Mesenchymal stem cell (in vitro differentiated cells and primary cell): ENCODE measurements around the gene NOB1.

Experiments used
- DNase-seq: peaks from one replicate; pipeline ENCODE4 v3.0.0-alpha.2; 2013
- H2AFZ ChIP-seq: one replicate; pipeline ENCODE4 v1.6.1; 2013; ENCODE audit warnings: low read depth, mild to moderate bottlenecking, control low read depth, inconsistent platforms, low read length, moderate library complexity
- H2AK5ac ChIP-seq: 2 replicates; pipeline ENCODE4 v1.6.1; 2013; ENCODE audit warnings: low read length, moderate library complexity, mild to moderate bottlenecking, inconsistent platforms; ENCODE audit not compliant: severe bottlenecking
- H2BK120ac ChIP-seq: one replicate; pipeline ENCODE4 v1.6.1; 2013; ENCODE audit warnings: low read depth, mild to moderate bottlenecking, inconsistent platforms, low read length, moderate library complexity
- H2BK12ac ChIP-seq, 2 experiments: one replicate each; pipeline ENCODE4 v1.6.1; 2013; ENCODE audit warnings: inconsistent platforms in 2 of 2, low read length in 2 of 2, mild to moderate bottlenecking in 2 of 2, moderate library complexity in 2 of 2, control low read depth in 1 of 2
- H2BK15ac ChIP-seq: one replicate; pipeline ENCODE4 v1.6.1; 2013; ENCODE audit warnings: mild to moderate bottlenecking, low read depth, inconsistent platforms; ENCODE audit not compliant: poor library complexity, severe bottlenecking
- H2BK5ac ChIP-seq: 2 replicates; pipeline ENCODE4 v1.6.1; 2013; ENCODE audit warnings: low read depth, mild to moderate bottlenecking, low read length, control low read depth, inconsistent platforms; ENCODE audit not compliant: poor library complexity, severe bottlenecking
- H3K14ac ChIP-seq, 2 experiments: one replicate each; pipeline ENCODE4 v1.6.1; 2013; ENCODE audit warnings: inconsistent platforms in 2 of 2, low read length in 2 of 2, control low read depth in 1 of 2, mild to moderate bottlenecking in 1 of 2, moderate library complexity in 1 of 2
- H3K18ac ChIP-seq, 2 experiments: one replicate each; pipeline ENCODE4 v1.6.1; 2013; ENCODE audit warnings: inconsistent platforms in 2 of 2, low read length in 2 of 2, control low read depth in 1 of 2, low read depth in 1 of 2, mild to moderate bottlenecking in 1 of 2
- H3K23ac ChIP-seq, 2 experiments: one replicate each; pipeline ENCODE4 v1.6.1; 2013; ENCODE audit warnings: inconsistent platforms in 2 of 2, low read length in 2 of 2, mild to moderate bottlenecking in 2 of 2, moderate library complexity in 2 of 2, control low read depth in 1 of 2
- H3K27ac ChIP-seq: 2 replicates; pipeline ENCODE4 v1.5.1; 2013; ENCODE audit warnings: mild to moderate bottlenecking, moderate library complexity, low read length, control low read depth, inconsistent platforms; ENCODE audit not compliant: poor library complexity, severe bottlenecking
- H3K27me3 ChIP-seq, 2 experiments: 2 replicates each; pipeline versions ENCODE4 v1.6.1 to v1.7.0; 2013; ENCODE audit warnings: low read length in 2 of 2, mild to moderate bottlenecking in 2 of 2, moderate library complexity in 2 of 2, control low read depth in 1 of 2, inconsistent platforms in 1 of 2; ENCODE audit not compliant: control insufficient read depth in 1 of 2, insufficient read depth in 1 of 2
- H3K36me3 ChIP-seq, 2 experiments: 2 replicates each; pipeline versions ENCODE4 v1.6.1 to v1.7.0; 2013; ENCODE audit warnings: low read length in 2 of 2, control low read depth in 1 of 2, inconsistent platforms in 1 of 2, low read depth in 1 of 2, mild to moderate bottlenecking in 1 of 2; ENCODE audit not compliant: insufficient read depth in 2 of 2, control insufficient read depth in 1 of 2
- H3K4ac ChIP-seq, 2 experiments: one replicate each; pipeline ENCODE4 v1.6.1; 2013; ENCODE audit warnings: inconsistent platforms in 2 of 2, low read length in 2 of 2, mild to moderate bottlenecking in 2 of 2, moderate library complexity in 2 of 2, control low read depth in 1 of 2, low read depth in 1 of 2
- H3K4me1 ChIP-seq: 2 replicates; pipeline ENCODE4 v1.6.1; 2013; ENCODE audit warnings: low read depth, low read length, control low read depth; ENCODE audit not compliant: control insufficient read depth, insufficient read depth
- H3K4me2 ChIP-seq: 2 replicates; pipeline ENCODE4 v1.6.1; 2013; ENCODE audit warnings: low read length, mild to moderate bottlenecking, inconsistent platforms; ENCODE audit not compliant: poor library complexity, severe bottlenecking
- H3K4me3 ChIP-seq, 2 experiments: 2 replicates each; pipeline versions ENCODE4 v1.5.1 to v1.7.0; 2013; ENCODE audit warnings: low read length in 2 of 2, mild to moderate bottlenecking in 2 of 2, control low read depth in 1 of 2, low read depth in 1 of 2; ENCODE audit not compliant: insufficient read depth in 1 of 2
- H3K79me1 ChIP-seq: replicated peaks from 2 replicates; pipeline ENCODE4 v1.6.1; 2013; ENCODE audit warnings: mild to moderate bottlenecking, control low read depth, low read length, inconsistent platforms; ENCODE audit not compliant: poor library complexity, severe bottlenecking
- H3K9ac ChIP-seq: 2 replicates; pipeline ENCODE4 v1.7.0; 2013; ENCODE audit warnings: mild to moderate bottlenecking, low read length, moderate library complexity
- H3K9me3 ChIP-seq: 2 replicates; pipeline ENCODE4 v1.7.0; 2013; ENCODE audit warnings: mild to moderate bottlenecking, low read length; ENCODE audit not compliant: control insufficient read depth
- H4K8ac ChIP-seq: one replicate; pipeline ENCODE4 v1.6.1; 2013; ENCODE audit warnings: inconsistent platforms, mild to moderate bottlenecking, low read length, moderate library complexity
- H4K91ac ChIP-seq: one replicate; pipeline ENCODE4 v1.6.1; 2013; ENCODE audit warnings: mild to moderate bottlenecking, low read length, inconsistent platforms
- WGBS: methylation state at CpG from one replicate; pipeline ENCODE4 v1.1.7; 2013; ENCODE audit warnings: mixed read lengths; 5-methylcytosine and 5-hydroxymethylcytosine counted together

NOB1 gene

GRCh38 chr16:69748694-69749345 lies 5.9 kb downstream of the NOB1 start:
- H3K27me3 ChIP-seq: no peaks in the 10 kb centered on the region
- H3K4me3 ChIP-seq: no peak overlapping the region
- no peak overlapping the region for H2BK12ac ChIP-seq
- peaks cover 2% of the 10 kb centered on the region for H3K4me1 ChIP-seq
- H3K79me1 ChIP-seq: peaks cover 21% of the 10 kb centered on the region
- H3K23ac ChIP-seq: no peak overlapping the region
- H2AK5ac ChIP-seq: no peak overlapping the region
- H4K8ac ChIP-seq: no peak overlapping the region
- no peak overlapping the region for H3K18ac ChIP-seq
- no peak overlapping the region for H3K27ac ChIP-seq
- H3K14ac ChIP-seq: no peak overlapping the region
- no peaks in the 10 kb centered on the region for H3K9me3 ChIP-seq
- H2AFZ ChIP-seq: no peak overlapping the region
- no peak overlapping the region for H2BK15ac ChIP-seq
- no peak overlapping the region for H3K4ac ChIP-seq
- H3K36me3 ChIP-seq: peaks cover 66 to 79% of the 10 kb centered on the region in 2 experiments
- H2BK120ac ChIP-seq: no peak overlapping the region
- H4K91ac ChIP-seq: no peak overlapping the region
- no peak overlapping the region for H3K4me2 ChIP-seq
- no peak overlapping the region for H2BK5ac ChIP-seq
- no peak for DNase-seq
- WGBS: 93% methylated on average over 19 of the region's 20 CpGs
- no peak overlapping the region for H3K9ac ChIP-seq

- Histone ChIP-seq H2AFZ (no peak overlapping the region), H3K9ac (no peak overlapping the region), H2BK120ac (no peak overlapping the region), H3K27ac (no peak overlapping the region), H3K36me3 (peaks cover 71 to 93% of the 10 kb centered on the region in 2 experiments), H3K23ac (no peak overlapping the region), H3K4ac (no peak overlapping the region), H4K8ac (no peak overlapping the region), H3K4me2 (no peak overlapping the region), H3K18ac (no peak overlapping the region), H3K9me3 (no peaks in the 10 kb centered on the region), H3K4me3 (no peak overlapping the region), H2BK12ac (no peak overlapping the region), H3K14ac (no peak overlapping the region), H3K4me1 (peaks cover 5% of the 10 kb centered on the region), H3K79me1 (peaks cover 21% of the 10 kb centered on the region), H3K27me3 (no peaks in the 10 kb centered on the region), H2BK5ac (no peak overlapping the region), H2AK5ac (no peak overlapping the region), H2BK15ac (no peak overlapping the region), H4K91ac (no peak overlapping the region)
- WGBS: 91% methylated on average over 5 of the region's 8 CpGs
- no peak for DNase-seq
These were observed 7.6 kb downstream of the NOB1 start for GRCh38 chr16:69747115-69747514.

- DNase-seq: no peak
- Histone ChIP-seq H2BK15ac (no peak overlapping the region), H3K23ac (no peak overlapping the region), H4K8ac (no peak overlapping the region), H3K79me1 (peaks cover 17% of the 10 kb centered on the region), H2AK5ac (no peak overlapping the region), H2BK120ac (no peak overlapping the region), H3K36me3 (peaks cover 68 to 92% of the 10 kb centered on the region in 2 experiments), H2AFZ (no peak overlapping the region), H3K14ac (no peak overlapping the region), H3K4me2 (no peak overlapping the region), H3K9me3 (no peaks in the 10 kb centered on the region), H2BK5ac (no peak overlapping the region), H3K9ac (no peak overlapping the region), H3K4ac (no peak overlapping the region), H3K18ac (no peak overlapping the region), H3K27ac (no peak overlapping the region), H3K27me3 (no peaks in the 10 kb centered on the region), H4K91ac (no peak overlapping the region), H2BK12ac (no peak overlapping the region), H3K4me1 (peaks cover 9% of the 10 kb centered on the region), H3K4me3 (no peak overlapping the region)
- 86% methylated on average over 10 of the region's 10 CpGs for WGBS
These were observed 8.8 kb downstream of the NOB1 start for GRCh38 chr16:69745959-69746358.

GRCh38 chr16:69745232-69745612 lies 9.5 kb downstream of the NOB1 start:
- WGBS: over 99% methylated on average over 11 of the region's 11 CpGs
- no peak overlapping the region for H4K91ac ChIP-seq
- H3K23ac ChIP-seq: no peak overlapping the region
- H3K4ac ChIP-seq: no peak overlapping the region
- no peak overlapping the region for H3K18ac ChIP-seq
- no peak overlapping the region for H3K9ac ChIP-seq
- H2BK5ac ChIP-seq: no peak overlapping the region
- H2BK15ac ChIP-seq: no peak overlapping the region
- no peak overlapping the region for H2AK5ac ChIP-seq
- H3K36me3 ChIP-seq: peaks cover 69 to 89% of the 10 kb centered on the region in 2 experiments
- H3K27ac ChIP-seq: no peak overlapping the region
- no peaks in the 10 kb centered on the region for H3K9me3 ChIP-seq
- H3K4me3 ChIP-seq: no peak overlapping the region
- peaks cover 18% of the 10 kb centered on the region for H3K79me1 ChIP-seq
- H2AFZ ChIP-seq: no peak overlapping the region
- DNase-seq: no peak
- no peaks in the 10 kb centered on the region for H3K27me3 ChIP-seq
- H3K4me2 ChIP-seq: no peak overlapping the region
- H3K4me1 ChIP-seq: peaks cover 9% of the 10 kb centered on the region
- H4K8ac ChIP-seq: no peak overlapping the region
- no peak overlapping the region for H3K14ac ChIP-seq
- H2BK12ac ChIP-seq: no peak overlapping the region
- H2BK120ac ChIP-seq: no peak overlapping the region
